ENCODE results near the gene ANKRD60.

GRCh38 chr20:58264271-58264670 lies 35.8 kb upstream of the ANKRD60 start:
- TF ChIP-seq CTCF (IDR thresholded peaks at IDR 0.05) (no peak), EZH2 (IDR thresholded peaks at IDR 0.05; ENCODE audit: borderline replicate concordance, insufficient read depth, low read depth, low read length, poor library complexity, severe bottlenecking) (no peak)

All from B cell (primary cell).